A549 (cell line): Measurements from ENCODE around the gene HMBS. TPM values are rescaled to one million over a fixed set of nuclear protein-coding genes. Genes with fewer than 3 reads are reported as not detected.

Experiments used
- ATAC-seq, 2 experiments: fragments of 200-7000 bp in 1 of 2; fragments of >200 bp in 1 of 2; cut with Nextera tagmentation in 1 of 2; cut with Tn5 transposase in 1 of 2; 3 replicates each; pipeline versions ENCODE4 v1.8.0 to v1.9.1; 2018 to 2020; ENCODE audit warnings: mild to moderate bottlenecking in 1 of 2, moderate library complexity in 1 of 2
- CTCF ChIA-PET: fragments of 300-600 bp; sonication (Branson Sonifier 250); formaldehyde crosslinking; extraction: SDS; loops from one replicate; lab custom pipeline; 2021; ENCODE audit warnings: antibody characterized with exemption, inconsistent platforms; lab: Yijun Ruan, JAX
- POLR2A ChIA-PET: fragments of 350-600 bp; formaldehyde crosslinking; extraction: SDS; loops from one replicate; lab custom pipeline; 2021; ENCODE audit warnings: antibody characterized with exemption, inconsistent platforms; lab: Yijun Ruan, JAX
- DNase-seq, 2 experiments: peaks; one replicate each; pipeline versions ENCODE4 v3.0.0 to v3.0.0-alpha.2; 2011 to 2016; ENCODE audit warnings: low read depth in 1 of 2, low spot score in 1 of 2
- FAIRE-seq: peaks from 2 replicates; lab custom pipeline; 2011; peaks lifted over from hg19 to GRCh38; lab: Jason Lieb, UNC
- H3K27ac ChIP-seq, 2 experiments: fragments of >200 bp; sonication (Bioruptor Twin); formaldehyde crosslinking; 3 replicates each; pipeline ENCODE4 v1.5.1; 2016 to 2017
- H3K4me1 ChIP-seq: fragments of >200 bp; sonication (Bioruptor Twin); formaldehyde crosslinking; 3 replicates; pipeline ENCODE4 v1.6.1; 2016
- H3K4me2 ChIP-seq: fragments of >200 bp; sonication (Bioruptor Twin); formaldehyde crosslinking; 3 replicates; pipeline ENCODE4 v1.6.1; 2016
- H3K4me3 ChIP-seq: fragments of >200 bp; sonication (Bioruptor Twin); formaldehyde crosslinking; 3 replicates; pipeline ENCODE4 v1.5.1; 2016
- H3K9me3 ChIP-seq: fragments of >200 bp; sonication (Bioruptor Twin); formaldehyde crosslinking; 3 replicates; pipeline ENCODE4 v1.6.1; 2016
- BHLHE40 ChIP-seq: IDR thresholded peaks from 2 replicates; pipeline ENCODE4 v1.6.1; 2012; ENCODE audit warnings: low read depth, low read length, inconsistent platforms
- CTCF ChIP-seq: fragments of >200 bp; sonication (Bioruptor Twin); formaldehyde crosslinking; IDR thresholded peaks from 3 replicates; pipeline ENCODE4 v1.5.1; 2016
- EHF ChIP-seq: fragments of 250-450 bp; sonication (Bioruptor Pico); IDR thresholded peaks from 2 replicates; pipeline ENCODE4 v1.5.0; 2020; ENCODE audit warnings: mild to moderate bottlenecking
- ELK1 ChIP-seq: fragments of 150-350 bp; IDR thresholded peaks from 2 replicates; pipeline ENCODE4 v1.6.1; 2014; ENCODE audit warnings: low read depth, mild to moderate bottlenecking, low read length
- ESRRA ChIP-seq: fragments of 150-350 bp; IDR thresholded peaks from 2 replicates; pipeline ENCODE4 v1.6.1; 2014; ENCODE audit warnings: mild to moderate bottlenecking, low read length, borderline replicate concordance
- FOXS1 ChIP-seq: fragments of 250-450 bp; sonication (Bioruptor Pico); IDR thresholded peaks from 2 replicates; pipeline ENCODE4 v1.5.0; 2020; ENCODE audit warnings: mild to moderate bottlenecking, moderate library complexity
- GATA3 ChIP-seq: IDR thresholded peaks from 2 replicates; pipeline ENCODE4 v1.6.1; 2012; ENCODE audit warnings: borderline replicate concordance
- HDAC2 ChIP-seq: fragments of 200-600 bp; sonication (generic); IDR thresholded peaks from 2 replicates; pipeline ENCODE4 v1.6.1; 2016
- HES2 ChIP-seq: fragments of >200 bp; sonication (Bioruptor Twin); formaldehyde crosslinking; IDR thresholded peaks from 2 replicates; pipeline ENCODE4 v1.6.1; 2016
- HMGXB4 ChIP-seq: fragments of 250-450 bp; sonication (Bioruptor Pico); IDR thresholded peaks from 2 replicates; pipeline ENCODE4 v1.5.0; 2021; ENCODE audit warnings: mild to moderate bottlenecking, moderate library complexity, borderline replicate concordance
- JUN ChIP-seq, 2 experiments: fragments of >200 bp; sonication (Bioruptor Twin); formaldehyde crosslinking; IDR thresholded peaks; 2 replicates in 1 of 2; 3 replicates in 1 of 2; pipeline ENCODE4 v1.6.1; 2016 to 2017
- JUNB ChIP-seq: fragments of >200 bp; sonication (Bioruptor Twin); formaldehyde crosslinking; IDR thresholded peaks from 2 replicates; pipeline ENCODE4 v1.6.1; 2016
- KDM1A ChIP-seq: fragments of 200-600 bp; sonication (generic); IDR thresholded peaks from 2 replicates; pipeline ENCODE4 v1.6.1; 2016; ENCODE audit warnings: low read depth, mild to moderate bottlenecking
- KDM5A ChIP-seq: fragments of 200-600 bp; sonication (generic); IDR thresholded peaks from 2 replicates; pipeline ENCODE4 v1.6.1; 2016; ENCODE audit warnings: antibody characterized with exemption, mild to moderate bottlenecking
- MAFK ChIP-seq: fragments of 450-650 bp; IDR thresholded peaks from 2 replicates; pipeline ENCODE4 v1.6.1; 2014; ENCODE audit not compliant: partially characterized antibody
- MAZ ChIP-seq: fragments of 150-350 bp; IDR thresholded peaks from 2 replicates; pipeline ENCODE4 v1.6.1; 2014; ENCODE audit warnings: antibody characterized with exemption, low read depth, low read length, borderline replicate concordance
- MYC ChIP-seq: IDR thresholded peaks from 2 replicates; pipeline ENCODE4 v1.6.1; 2012; ENCODE audit warnings: mild to moderate bottlenecking, inconsistent platforms, low read length, improper control_type of control experiment, borderline replicate concordance
- PBX3 ChIP-seq: IDR thresholded peaks from 2 replicates; pipeline ENCODE4 v1.6.1; 2012
- POLR2A ChIP-seq: IDR thresholded peaks from 2 replicates; pipeline ENCODE4 v1.6.1; 2012; ENCODE audit warnings: mild to moderate bottlenecking, low read length
- RAD21 ChIP-seq, 2 experiments: fragments of >200 bp in 1 of 2; sonication (Bioruptor Twin) in 1 of 2; formaldehyde crosslinking in 1 of 2; IDR thresholded peaks in 1 of 2; conservative IDR thresholded peaks in 1 of 2; 2 replicates in 1 of 2; 3 replicates in 1 of 2; pipeline ENCODE4 v1.6.1; 2012 to 2018; ENCODE audit warnings: inconsistent platforms in 1 of 2
- RCOR1 ChIP-seq: fragments of 150-350 bp; IDR thresholded peaks from 2 replicates; pipeline ENCODE4 v1.6.1; 2014; ENCODE audit warnings: antibody characterized with exemption, low read length, low read depth
- TFCP2L1 ChIP-seq: fragments of 250-450 bp; sonication (Bioruptor Pico); IDR thresholded peaks from 2 replicates; pipeline ENCODE4 v1.5.0; 2021; ENCODE audit warnings: mild to moderate bottlenecking
- TP53 ChIP-seq: fragments of 250-450 bp; sonication (Bioruptor Pico); IDR thresholded peaks from 2 replicates; pipeline ENCODE4 v1.5.0; 2021; ENCODE audit warnings: mild to moderate bottlenecking, moderate library complexity
- ZFP36 ChIP-seq: fragments of 450-650 bp; IDR thresholded peaks from 2 replicates; pipeline ENCODE4 v1.6.1; 2014; ENCODE audit warnings: borderline replicate concordance; ENCODE audit not compliant: partially characterized antibody
- ZNF302 ChIP-seq: fragments of 250-450 bp; sonication (Bioruptor Pico); IDR thresholded peaks from 2 replicates; pipeline ENCODE4 v1.9.0; 2021; ENCODE audit warnings: inconsistent platforms, mild to moderate bottlenecking, moderate library complexity
- ZSCAN20 ChIP-seq: fragments of 250-450 bp; sonication (Bioruptor Pico); IDR thresholded peaks from 2 replicates; pipeline ENCODE4 v1.8.0; 2022; ENCODE audit warnings: mild to moderate bottlenecking, moderate library complexity
- WGBS: methylation state at CpG from one replicate; pipeline ENCODE4 v1.1.6; 2017; ENCODE audit errors: missing lambda C conversion rate; 5-methylcytosine and 5-hydroxymethylcytosine counted together
- polyA plus RNA-seq, 4 experiments: library from polyadenylated mRNA; depleted of rRNA in 3 of 4; stranded (reverse); fragments of >200 nt; fragmentation: RNase III in 1 of 4; extraction: RNeasy Plus Mini Kit Qiagen cat#74134 plus additional on column Dnase treatment in 1 of 4; gene quantifications; 2 replicates in 3 of 4; 3 replicates in 1 of 4; pipeline ENCODE4 v1.2.3, GENCODE V29; 2011 to 2017

The HMBS gene
- polyA plus RNA-seq, 2 of the 4 experiments (the other 2 are of a cell fraction), result 48.8 to 62.2 TPM

GRCh38 chr11:119091178-119091577 is 6.5 kb downstream of the HMBS start:
- no peak for DNase-seq
- Histone ChIP-seq H3K9me3 (no peaks in the 10 kb centered on the region), H3K4me3 (no peak overlapping the region), H3K27ac (no peak overlapping the region), H3K4me2 (no peak overlapping the region), H3K4me1 (peaks cover 44% of the 10 kb centered on the region)
- 89% methylated on average over 9 of the region's 9 CpGs for WGBS
- ChIA-PET POLR2A (interaction anchor here (0.8 kb wide), 1 partner anchor 11 kb away, joined by 3 read pairs; the partner anchor contains the start of gene DPAGT1), CTCF (interaction anchor here (1.0 to 1.3 kb wide), 3 partner anchors 9 to 105 kb away, joined by 3 to 4 read pairs (median 3); no protein-coding TSS in a partner anchor)
- ATAC-seq, result no peak
- no peak for FAIRE-seq
- no peak for TF ChIP-seq PBX3
- no peak for TF ChIP-seq HMGXB4 (CRISPR knock-in tag)
- no peak for TF ChIP-seq ZSCAN20 (CRISPR knock-in tag)
- no peak for TF ChIP-seq HDAC2
- no peak for TF ChIP-seq KDM5A
- TF ChIP-seq MAFK, result no peak
- TF ChIP-seq ZNF302, result no peak
- no peak for TF ChIP-seq BHLHE40
- no peak for TF ChIP-seq ELK1
- no peak for TF ChIP-seq FOXS1 (CRISPR knock-in tag)
- TF ChIP-seq MYC, result no peak
- no peak for TF ChIP-seq JUN (IDR thresholded peaks at IDR 0.05)
- no peak for TF ChIP-seq HES2
- no peak for TF ChIP-seq JUNB
- no peak for TF ChIP-seq MAZ
- no peak for TF ChIP-seq RAD21 (conservative IDR thresholded peaks at IDR 0.05 in 1 of 2, IDR thresholded peaks at IDR 0.05 in 1 of 2)

- no peaks in the 10 kb centered on the region for H3K9me3 ChIP-seq
- H3K4me1 ChIP-seq, result peaks cover 37% of the 10 kb centered on the region
- peak overlapping the region in 1 of 2 experiments; percentile 100; a peak in 1 of 6 replicates for H3K27ac ChIP-seq
- DNase-seq (no peak), FAIRE-seq (no peak), ATAC-seq (no peak)
- TF ChIP-seq GATA3, result no peak
- TF ChIP-seq ZFP36, result no peak
- TF ChIP-seq RCOR1, result no peak
- no peak for TF ChIP-seq EHF (CRISPR knock-in tag)
- TF ChIP-seq KDM1A, result no peak
- no peak for TF ChIP-seq TP53 (CRISPR knock-in tag)
- TF ChIP-seq PBX3, result 0 out of 2 replicates have a peak, but pooled peaks have one; percentile 35
- TF ChIP-seq POLR2A, result peak; percentile 17; the same call in 1 of the 2 replicates
- no peak for TF ChIP-seq TFCP2L1
- no peak for TF ChIP-seq HES2
- no peak for TF ChIP-seq CTCF
- no peak for TF ChIP-seq MAFK
- TF ChIP-seq ESRRA, result no peak
- H3K4me2 ChIP-seq, result peak overlapping the region; percentile 89
- peak overlapping the region; percentile 68; the same call in 2 of the 3 replicates for H3K4me3 ChIP-seq
- ChIA-PET CTCF (interaction anchor here (0.9 to 1.3 kb wide), 3 partner anchors 10 to 104 kb away, joined by 3 to 4 read pairs (median 3); no protein-coding TSS in a partner anchor), POLR2A (no interaction called here)
- WGBS, result 80% methylated on average over 13 of the region's 13 CpGs
Measured at GRCh38 chr11:119091966-119092879, 7.5 kb downstream of the HMBS start.
